Left cardiac atrium (tissue), 4 donors: Measurements from ENCODE around the gene PBLD. TPM values are rescaled to one million over a fixed set of nuclear protein-coding genes. Genes with fewer than 3 reads are reported as not detected.
"Not testable (repeated sequence)": the region's sequence is repeated elsewhere in the genome, so short reads cannot be mapped to it uniquely, and the experiment has no call there.

Experiments used
- ATAC-seq, 2 donors: fragments of 200-7000 bp; cut with Tn5 transposase; one replicate each; pipeline ENCODE4 v1.9.1; 2020; ENCODE audit warnings: mild to moderate bottlenecking in 2 of 2, moderate library complexity in 2 of 2
- DNase-seq: peaks from one replicate; pipeline ENCODE4 v3.0.0-alpha.2; 2020
- intact Hi-C, 2 donors: fragments of 100-400 bp; cut with DNase I; formaldehyde crosslinking; loops; one replicate each; pipeline versions ENCODE4 v1.14.1 to v1.15.1; 2022 to 2023
- total RNA-seq, 2 donors: library from RNA; stranded (reverse); fragmentation: NEBNext Ultra II Directional; extraction: Animal tissue kit (Norgen Biotek cat#: 25700); gene quantifications; one replicate each; pipeline ENCODE4 v1.2.1, GENCODE V29; 2021
- donor health status: DM: no; HTN: yes; CAD: no.
- donor health status: DM: no; HTN: yes; CAD: no; lungs with severe emphysema.
- donor health status: DM: yes; HTN: yes; CAD: no.
- donor health status: Dilated cardiomyopathy.

PBLD gene
- total RNA-seq, 2 donors from 2014 or later = 3.1 to 4.1 TPM

DNA sequence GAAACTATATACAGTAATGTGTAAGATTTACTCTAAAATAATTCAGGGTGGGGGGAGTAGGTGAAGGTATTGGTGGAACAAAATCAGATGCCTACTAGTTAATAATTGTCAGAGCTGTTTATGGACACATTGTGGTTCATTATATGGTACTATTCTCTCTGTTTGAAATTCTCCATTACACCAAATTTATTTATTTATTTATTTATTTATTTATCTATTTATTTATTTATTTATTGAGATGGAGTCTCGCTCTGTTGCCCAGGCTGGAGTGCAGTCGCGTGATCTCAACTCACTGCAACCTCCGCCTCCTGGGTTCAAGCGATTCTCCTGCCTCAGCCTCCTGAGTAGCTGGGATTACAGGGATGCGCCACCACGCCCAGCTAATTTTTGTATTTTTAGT lies 86.3 kb downstream of the PBLD start:
- intact Hi-C loops, DNase-seq, ATAC-seq: not testable (repeated sequence)

DNA sequence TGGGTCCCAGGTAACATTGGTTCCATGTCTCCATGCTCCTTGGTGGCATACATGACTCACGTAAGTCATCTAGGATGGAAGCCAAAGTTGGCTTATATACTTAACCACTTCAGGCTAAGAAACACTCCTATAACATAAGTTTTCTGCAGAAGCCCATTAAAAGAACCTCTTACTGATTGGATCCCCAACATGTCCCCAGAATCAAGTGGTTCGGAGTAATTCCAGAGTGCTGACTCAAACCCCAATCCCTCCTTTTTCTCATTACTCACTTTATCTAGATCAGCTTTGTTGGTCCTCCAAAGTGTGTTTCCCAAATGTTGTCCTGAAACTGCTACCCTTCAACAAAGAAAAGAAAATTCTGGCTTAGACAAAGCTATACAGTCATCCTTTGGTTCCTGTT lies 90.7 kb downstream of the PBLD start:
- no peak for DNase-seq
- intact Hi-C loops = no loop called here
- no peak for ATAC-seq

DNA sequence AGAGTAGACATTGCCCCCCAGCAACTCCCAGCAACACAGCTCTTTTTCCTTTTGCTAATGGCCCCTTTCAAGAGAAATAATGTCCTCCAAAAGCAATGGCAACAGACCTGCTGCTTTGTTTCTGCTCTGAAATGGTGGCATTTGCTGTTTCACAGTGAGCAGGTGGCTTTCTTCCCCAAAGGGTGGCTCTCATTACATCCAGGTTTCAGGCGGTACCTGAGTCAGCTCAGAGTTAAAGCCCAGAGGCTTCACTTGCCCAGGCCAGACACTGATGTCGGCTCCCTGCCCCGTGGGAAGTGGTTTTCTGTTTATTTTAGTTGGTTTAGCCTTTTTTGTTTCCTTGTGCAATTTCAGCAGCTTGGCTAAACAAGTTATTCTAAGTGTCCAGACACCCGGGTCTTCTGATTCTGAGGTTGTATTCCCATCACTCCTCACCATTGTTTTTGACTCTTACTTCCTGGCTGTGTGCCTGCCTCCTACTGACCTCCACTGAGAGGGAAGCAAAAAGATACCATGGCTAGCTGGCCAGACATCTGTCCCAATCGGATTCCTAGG lies 93.1 kb downstream of the PBLD start:
- DNase-seq (no peak), ATAC-seq (no peak)
- intact Hi-C loops = no loop called here

DNA sequence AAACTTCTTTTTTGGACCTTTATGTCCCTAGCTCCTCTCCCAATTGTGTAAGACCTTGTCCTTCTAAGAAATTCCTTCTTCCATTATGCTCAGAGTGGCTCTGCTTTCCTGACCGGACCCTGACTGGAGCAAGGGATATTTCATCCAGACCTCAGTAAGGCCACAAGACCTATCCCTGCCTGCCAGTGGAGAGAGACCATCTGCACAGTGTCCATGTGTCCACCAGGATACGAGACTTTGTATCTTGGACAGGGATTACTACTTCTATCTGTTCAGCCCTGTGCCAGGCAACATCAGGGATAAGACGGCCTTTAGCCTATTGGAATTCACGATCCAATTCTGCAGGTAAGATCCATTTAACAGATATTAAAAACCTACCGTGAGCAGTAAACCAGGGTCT lies 93.7 kb downstream of the PBLD start:
- DNase-seq = no peak
- no peak for ATAC-seq
- intact Hi-C loops = no loop called here

DNA sequence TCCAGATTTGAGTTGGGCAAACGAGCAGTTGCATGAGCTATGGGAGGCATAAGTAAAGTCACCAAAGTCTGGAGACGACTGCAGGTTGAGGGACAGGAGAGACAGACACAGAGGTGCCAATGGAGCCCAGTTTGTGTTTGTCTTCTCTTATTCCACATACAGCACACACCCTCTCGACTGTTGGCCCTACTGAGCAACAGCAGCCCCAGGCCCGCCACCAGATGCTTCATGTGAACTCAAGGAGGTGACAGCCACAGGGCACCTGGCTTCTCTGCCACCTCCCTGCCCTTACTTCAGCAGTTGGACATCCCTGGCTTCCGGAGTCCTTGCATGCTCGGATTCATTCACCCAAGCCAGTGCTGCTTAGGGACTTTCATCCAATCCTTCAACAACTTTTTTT lies 94.4 kb downstream of the PBLD start:
- ATAC-seq = no peak
- no peak for DNase-seq
- intact Hi-C loops = no loop called here

DNA sequence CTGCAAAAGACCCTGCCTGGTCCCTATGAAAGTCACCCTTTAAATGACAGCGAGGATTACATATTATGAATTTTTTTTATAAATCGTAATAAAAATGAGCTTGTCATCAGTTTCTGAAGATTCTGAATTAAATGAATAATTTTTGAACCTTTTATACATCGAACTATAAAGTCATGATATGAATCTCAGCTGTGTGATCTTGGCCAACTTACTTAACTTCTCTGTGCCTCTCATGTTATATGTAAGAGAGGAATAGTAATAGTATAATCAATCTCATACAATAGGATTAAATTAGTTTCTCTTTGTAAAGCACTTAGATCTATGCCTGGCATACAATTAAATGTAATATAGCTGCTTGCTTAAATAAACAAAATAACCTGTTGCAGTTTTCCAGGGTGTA lies 95.6 kb downstream of the PBLD start:
- ATAC-seq (no peak), DNase-seq (no peak)
- intact Hi-C loops = no loop called here

DNA sequence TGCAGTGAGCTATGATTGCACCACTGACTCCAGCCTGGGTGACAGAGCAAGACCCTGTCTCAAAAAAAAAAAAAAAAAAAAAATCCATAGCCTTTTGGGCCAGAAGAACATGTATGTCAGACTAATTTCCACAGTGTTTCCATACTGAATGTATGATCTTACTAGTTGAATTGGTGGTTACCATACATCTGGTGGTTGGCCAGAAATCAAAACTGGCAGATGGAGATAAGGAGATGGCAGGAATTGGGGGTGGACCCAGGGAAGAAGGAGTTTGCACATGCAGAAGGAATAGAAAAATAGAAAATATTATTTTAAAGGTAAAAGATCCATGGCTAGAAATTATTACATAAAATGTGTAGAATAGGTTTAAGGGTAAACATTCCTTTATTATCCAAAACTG lies 97.1 kb downstream of the PBLD start:
- intact Hi-C loops = no loop called here
- no peak for DNase-seq
- no peak for ATAC-seq

DNA sequence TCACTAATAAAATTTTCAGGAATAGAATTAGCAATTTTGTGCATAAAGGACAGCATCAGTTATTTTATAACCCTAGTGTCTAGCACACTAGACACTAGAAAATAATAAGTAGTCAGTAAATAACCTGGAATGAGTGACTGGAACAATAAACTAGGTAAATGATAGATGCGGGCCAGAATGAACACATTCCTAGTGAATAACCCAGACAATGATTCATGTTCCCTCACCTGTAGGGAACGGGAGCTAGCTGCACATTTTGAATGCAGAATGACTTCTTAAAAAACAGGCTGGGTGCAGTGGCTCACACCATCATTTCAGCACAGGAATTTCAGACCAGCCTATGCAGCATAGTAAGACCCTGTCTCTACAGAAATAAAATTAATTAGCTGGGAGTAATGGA lies 97.6 kb downstream of the PBLD start:
- intact Hi-C loops = no loop called here

DNA sequence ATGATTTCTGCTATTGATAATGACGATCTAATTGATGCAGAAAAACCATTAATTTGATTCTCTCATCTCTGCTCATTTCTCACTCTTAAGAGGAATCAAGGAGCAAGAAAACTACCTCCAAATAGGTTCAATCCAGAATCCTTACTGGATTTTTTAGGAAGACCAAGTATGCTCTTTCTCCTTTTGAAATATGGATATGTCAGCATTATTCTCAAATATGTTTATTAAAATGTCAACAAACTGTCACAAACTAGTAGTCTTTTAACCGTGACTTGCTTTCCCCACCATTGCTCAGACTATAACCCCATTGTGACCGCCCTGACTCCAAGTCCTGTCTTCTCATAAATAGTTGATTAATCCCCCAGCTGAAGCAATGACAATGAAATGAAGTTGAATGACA lies 99.7 kb downstream of the PBLD start:
- intact Hi-C loops = loop anchor here in 1 of 2 donors (5.0 kb wide), 1 partner anchor 69 kb away; no protein-coding TSS in a partner anchor
- ATAC-seq (no peak), DNase-seq (no peak)

More for the DNA sequence above, 97.6 kb downstream of the PBLD start:
- DNase-seq (no peak), ATAC-seq (no peak)

Other genes starting within 250 kb of the PBLD start
- 100 to 1,000 TPM in 1 of 2 donors, 10 to 100 TPM in 1; 62.2 to 110 TPM for gene MYPN, start 223.4 kb downstream of the PBLD start, total RNA-seq
- not detected for gene ATOH7, start 100.8 kb downstream of the PBLD start, total RNA-seq
- 100 to 1,000 TPM in 1 of 2 donors, 10 to 100 TPM in 1; 81.5 to 130 TPM for gene HNRNPH3, start 864 bp downstream of the PBLD start, total RNA-seq
- gene RUFY2, start 74.3 kb upstream of the PBLD start, total RNA-seq = 10 to 100 TPM in 1 of 2 donors, 1 to 10 TPM in 1; 8.1 to 10.7 TPM
- gene DNA2, start 139.0 kb upstream of the PBLD start, total RNA-seq = 1 to 10 TPM; 3.3 to 3.9 TPM
- gene SLC25A16, start 194.6 kb upstream of the PBLD start, total RNA-seq = 10 to 100 TPM; 23.6 to 24.5 TPM
- 1 to 10 TPM; 3.4 to 4.0 TPM for gene TET1, start 227.4 kb upstream of the PBLD start, total RNA-seq